GM12878 (cell line): Measurements from ENCODE around the gene KIF21A. TPM values are rescaled to one million over a fixed set of nuclear protein-coding genes. Genes with fewer than 3 reads are reported as not detected.
A peak's percentile ranks its signal among the peaks of the same experiment; 100 is the strongest.

Experiments
- CREM ChIP-seq: IDR thresholded peaks from 2 replicates; pipeline ENCODE4 v1.6.1; 2014; ENCODE audit warnings: antibody characterized with exemption, low read depth
- FOXK2 ChIP-seq: fragments of 450-650 bp; IDR thresholded peaks from 2 replicates; pipeline ENCODE4 v1.6.1; 2017; ENCODE audit warnings: mild to moderate bottlenecking, moderate library complexity
- GATAD2B ChIP-seq: fragments of 450-650 bp; conservative IDR thresholded peaks from 2 replicates; pipeline ENCODE4 v1.6.1; 2017; ENCODE audit warnings: low read depth, mild to moderate bottlenecking, moderate library complexity
- NFIC ChIP-seq: IDR thresholded peaks from 2 replicates; pipeline ENCODE4 v1.6.1; 2012; ENCODE audit warnings: low read depth, mild to moderate bottlenecking, inconsistent platforms, low read length, moderate library complexity
- NR2C1 ChIP-seq: fragments of 450-650 bp; IDR thresholded peaks from 2 replicates; pipeline ENCODE4 v1.6.1; 2017; ENCODE audit warnings: antibody characterized with exemption, mild to moderate bottlenecking, moderate library complexity
- NR2C2 ChIP-seq: IDR thresholded peaks from 2 replicates; pipeline ENCODE4 v1.6.1; 2011; ENCODE audit warnings: borderline replicate concordance, low read depth; ENCODE audit not compliant: control insufficient read depth, insufficient read length
- RUNX3 ChIP-seq: IDR thresholded peaks from 2 replicates; pipeline ENCODE4 v1.6.1; 2012; ENCODE audit warnings: low read length, inconsistent platforms
- SPI1 ChIP-seq: IDR thresholded peaks from 2 replicates; pipeline ENCODE4 v1.6.1; 2011; ENCODE audit warnings: low read depth, mild to moderate bottlenecking, low read length, moderate library complexity, borderline replicate concordance; ENCODE audit not compliant: insufficient read depth
- SREBF1 ChIP-seq: IDR thresholded peaks from 2 replicates; pipeline ENCODE4 v1.6.1; 2012; ENCODE audit warnings: mild to moderate bottlenecking, low read length
- ZNF24 ChIP-seq: fragments of 450-650 bp; IDR thresholded peaks from 2 replicates; pipeline ENCODE4 v1.6.1; 2017; ENCODE audit warnings: antibody characterized with exemption, mild to moderate bottlenecking
- ZZZ3 ChIP-seq: IDR thresholded peaks from 2 replicates; pipeline ENCODE4 v1.6.1; 2011; ENCODE audit warnings: low read depth; ENCODE audit not compliant: control insufficient read depth, insufficient read length
- polyA plus RNA-seq, 11 experiments: library from polyadenylated mRNA; depleted of rRNA in 4 of 11; unstranded in 6 of 11; stranded (reverse) in 5 of 11; fragments of >200 nt; fragmentation: Nextera tagmentation in 4 of 11; fragmentation: Illumina TruSeq in 1 of 11; extraction: Ambion mirVana in 4 of 11; extraction: Trizol in 1 of 11; gene quantifications; 1 replicate in 1 of 11; 2 replicates in 10 of 11; pipeline versions ENCODE4 v1.2.1 to v1.2.3, GENCODE V29; 2011 to 2016; ENCODE audit warnings: inconsistent platforms in 2 of 11, missing spikeins in 2 of 11, low read depth in 1 of 11
- total RNA-seq, 4 experiments: library from RNA; depleted of rRNA in 3 of 4; stranded (reverse); fragments of >200 nt in 3 of 4; fragmentation: Illumina TruSeq in 1 of 4; extraction: Trizol in 1 of 4; gene quantifications; 2 replicates each; pipeline versions ENCODE4 v1.2.1 to v1.2.3, GENCODE V29; 2013 to 2021
- TF ChIP-seq, protein P1 (sequence below): fragments of 450-650 bp; formaldehyde crosslinking; IDR thresholded peaks from 2 replicates; pipeline ENCODE4 v1.4.0; 2020; ENCODE audit warnings: mild to moderate bottlenecking, moderate library complexity
- TF ChIP-seq, protein P2 (sequence below): fragments of 450-650 bp; formaldehyde crosslinking; IDR thresholded peaks from 2 replicates; pipeline ENCODE4 v1.5.0; 2022; ENCODE audit warnings: mild to moderate bottlenecking, missing genetic modification characterization
- TF ChIP-seq, protein P3 (sequence below): fragments of 450-650 bp; IDR thresholded peaks from 2 replicates; pipeline ENCODE4 v1.6.1; 2017; ENCODE audit warnings: low read depth, mild to moderate bottlenecking, moderate library complexity
- TF ChIP-seq, protein P4 (sequence below): IDR thresholded peaks from 2 replicates; pipeline ENCODE4 v1.6.1; 2012; ENCODE audit warnings: mild to moderate bottlenecking, low read depth, low read length

The KIF21A gene
- total and polyA plus RNA-seq, 10 of the 15 experiments (the other 5 are each of a cell fraction or from before 2014, with no cell fraction given) = 21.3 to 42.1 (median 24.5) TPM

DNA sequence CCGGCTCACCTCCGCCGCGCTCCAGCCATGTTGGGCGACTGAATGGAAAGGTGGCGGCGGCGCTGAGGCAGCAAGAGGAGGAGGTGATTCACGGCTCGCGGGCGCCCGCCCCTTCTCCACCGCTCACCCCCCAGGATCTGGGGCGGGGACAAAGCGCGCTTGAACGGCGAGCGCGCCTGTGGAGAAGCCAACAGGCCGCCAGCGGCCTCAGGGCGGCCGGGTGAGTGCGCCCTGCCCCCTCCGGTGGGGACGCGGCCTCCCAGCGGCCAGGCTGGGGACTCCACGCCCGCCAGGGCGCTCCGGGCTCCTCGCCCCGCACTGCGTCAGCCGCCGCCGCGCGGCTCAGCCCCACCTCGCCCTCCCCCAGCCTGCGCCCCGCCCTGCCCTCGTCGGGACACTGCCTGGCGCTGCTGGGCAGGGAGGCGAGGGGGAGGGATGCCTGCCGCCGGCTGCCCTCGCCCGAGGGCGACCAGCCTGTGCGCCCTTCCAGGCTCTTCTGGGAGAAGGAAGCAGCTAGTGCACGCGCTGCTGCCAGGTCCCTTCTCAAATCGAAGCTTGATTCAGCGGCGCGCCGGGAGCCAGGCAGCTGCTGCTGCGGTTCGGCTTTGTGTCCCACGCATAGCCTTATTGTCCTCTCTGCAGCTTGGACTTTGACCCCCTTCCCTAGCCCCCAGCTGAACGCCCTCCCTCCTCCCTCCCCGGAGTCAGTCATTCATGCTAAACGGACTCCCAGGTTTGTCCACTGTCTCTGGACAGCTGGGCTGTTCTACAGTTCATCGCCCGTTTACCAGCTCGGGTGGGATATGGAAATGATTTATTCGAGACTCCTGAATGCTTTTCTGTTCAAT, at the start of gene KIF21A (continued):
- TF ChIP-seq ZZZ3 = no peak
- no peak for TF ChIP-seq FOXK2
- no peak for TF ChIP-seq SPI1
- TF ChIP-seq, protein P1, sequence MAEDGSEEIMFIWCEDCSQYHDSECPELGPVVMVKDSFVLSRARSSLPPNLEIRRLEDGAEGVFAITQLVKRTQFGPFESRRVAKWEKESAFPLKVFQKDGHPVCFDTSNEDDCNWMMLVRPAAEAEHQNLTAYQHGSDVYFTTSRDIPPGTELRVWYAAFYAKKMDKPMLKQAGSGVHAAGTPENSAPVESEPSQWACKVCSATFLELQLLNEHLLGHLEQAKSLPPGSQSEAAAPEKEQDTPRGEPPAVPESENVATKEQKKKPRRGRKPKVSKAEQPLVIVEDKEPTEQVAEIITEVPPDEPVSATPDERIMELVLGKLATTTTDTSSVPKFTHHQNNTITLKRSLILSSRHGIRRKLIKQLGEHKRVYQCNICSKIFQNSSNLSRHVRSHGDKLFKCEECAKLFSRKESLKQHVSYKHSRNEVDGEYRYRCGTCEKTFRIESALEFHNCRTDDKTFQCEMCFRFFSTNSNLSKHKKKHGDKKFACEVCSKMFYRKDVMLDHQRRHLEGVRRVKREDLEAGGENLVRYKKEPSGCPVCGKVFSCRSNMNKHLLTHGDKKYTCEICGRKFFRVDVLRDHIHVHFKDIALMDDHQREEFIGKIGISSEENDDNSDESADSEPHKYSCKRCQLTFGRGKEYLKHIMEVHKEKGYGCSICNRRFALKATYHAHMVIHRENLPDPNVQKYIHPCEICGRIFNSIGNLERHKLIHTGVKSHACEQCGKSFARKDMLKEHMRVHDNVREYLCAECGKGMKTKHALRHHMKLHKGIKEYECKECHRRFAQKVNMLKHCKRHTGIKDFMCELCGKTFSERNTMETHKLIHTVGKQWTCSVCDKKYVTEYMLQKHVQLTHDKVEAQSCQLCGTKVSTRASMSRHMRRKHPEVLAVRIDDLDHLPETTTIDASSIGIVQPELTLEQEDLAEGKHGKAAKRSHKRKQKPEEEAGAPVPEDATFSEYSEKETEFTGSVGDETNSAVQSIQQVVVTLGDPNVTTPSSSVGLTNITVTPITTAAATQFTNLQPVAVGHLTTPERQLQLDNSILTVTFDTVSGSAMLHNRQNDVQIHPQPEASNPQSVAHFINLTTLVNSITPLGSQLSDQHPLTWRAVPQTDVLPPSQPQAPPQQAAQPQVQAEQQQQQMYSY = no peak
- TF ChIP-seq, protein P2, sequence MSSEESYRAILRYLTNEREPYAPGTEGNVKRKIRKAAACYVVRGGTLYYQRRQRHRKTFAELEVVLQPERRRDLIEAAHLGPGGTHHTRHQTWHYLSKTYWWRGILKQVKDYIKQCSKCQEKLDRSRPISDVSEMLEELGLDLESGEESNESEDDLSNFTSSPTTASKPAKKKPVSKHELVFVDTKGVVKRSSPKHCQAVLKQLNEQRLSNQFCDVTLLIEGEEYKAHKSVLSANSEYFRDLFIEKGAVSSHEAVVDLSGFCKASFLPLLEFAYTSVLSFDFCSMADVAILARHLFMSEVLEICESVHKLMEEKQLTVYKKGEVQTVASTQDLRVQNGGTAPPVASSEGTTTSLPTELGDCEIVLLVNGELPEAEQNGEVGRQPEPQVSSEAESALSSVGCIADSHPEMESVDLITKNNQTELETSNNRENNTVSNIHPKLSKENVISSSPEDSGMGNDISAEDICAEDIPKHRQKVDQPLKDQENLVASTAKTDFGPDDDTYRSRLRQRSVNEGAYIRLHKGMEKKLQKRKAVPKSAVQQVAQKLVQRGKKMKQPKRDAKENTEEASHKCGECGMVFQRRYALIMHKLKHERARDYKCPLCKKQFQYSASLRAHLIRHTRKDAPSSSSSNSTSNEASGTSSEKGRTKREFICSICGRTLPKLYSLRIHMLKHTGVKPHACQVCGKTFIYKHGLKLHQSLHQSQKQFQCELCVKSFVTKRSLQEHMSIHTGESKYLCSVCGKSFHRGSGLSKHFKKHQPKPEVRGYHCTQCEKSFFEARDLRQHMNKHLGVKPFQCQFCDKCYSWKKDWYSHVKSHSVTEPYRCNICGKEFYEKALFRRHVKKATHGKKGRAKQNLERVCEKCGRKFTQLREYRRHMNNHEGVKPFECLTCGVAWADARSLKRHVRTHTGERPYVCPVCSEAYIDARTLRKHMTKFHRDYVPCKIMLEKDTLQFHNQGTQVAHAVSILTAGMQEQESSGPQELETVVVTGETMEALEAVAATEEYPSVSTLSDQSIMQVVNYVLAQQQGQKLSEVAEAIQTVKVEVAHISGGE = no peak
- no peak for TF ChIP-seq ZNF24
- TF ChIP-seq CREM = no peak
- TF ChIP-seq NFIC = no peak
- TF ChIP-seq, protein P3, sequence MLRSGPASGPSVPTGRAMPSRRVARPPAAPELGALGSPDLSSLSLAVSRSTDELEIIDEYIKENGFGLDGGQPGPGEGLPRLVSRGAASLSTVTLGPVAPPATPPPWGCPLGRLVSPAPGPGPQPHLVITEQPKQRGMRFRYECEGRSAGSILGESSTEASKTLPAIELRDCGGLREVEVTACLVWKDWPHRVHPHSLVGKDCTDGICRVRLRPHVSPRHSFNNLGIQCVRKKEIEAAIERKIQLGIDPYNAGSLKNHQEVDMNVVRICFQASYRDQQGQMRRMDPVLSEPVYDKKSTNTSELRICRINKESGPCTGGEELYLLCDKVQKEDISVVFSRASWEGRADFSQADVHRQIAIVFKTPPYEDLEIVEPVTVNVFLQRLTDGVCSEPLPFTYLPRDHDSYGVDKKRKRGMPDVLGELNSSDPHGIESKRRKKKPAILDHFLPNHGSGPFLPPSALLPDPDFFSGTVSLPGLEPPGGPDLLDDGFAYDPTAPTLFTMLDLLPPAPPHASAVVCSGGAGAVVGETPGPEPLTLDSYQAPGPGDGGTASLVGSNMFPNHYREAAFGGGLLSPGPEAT = no peak
- no peak for TF ChIP-seq SREBF1
- TF ChIP-seq, protein P4, sequence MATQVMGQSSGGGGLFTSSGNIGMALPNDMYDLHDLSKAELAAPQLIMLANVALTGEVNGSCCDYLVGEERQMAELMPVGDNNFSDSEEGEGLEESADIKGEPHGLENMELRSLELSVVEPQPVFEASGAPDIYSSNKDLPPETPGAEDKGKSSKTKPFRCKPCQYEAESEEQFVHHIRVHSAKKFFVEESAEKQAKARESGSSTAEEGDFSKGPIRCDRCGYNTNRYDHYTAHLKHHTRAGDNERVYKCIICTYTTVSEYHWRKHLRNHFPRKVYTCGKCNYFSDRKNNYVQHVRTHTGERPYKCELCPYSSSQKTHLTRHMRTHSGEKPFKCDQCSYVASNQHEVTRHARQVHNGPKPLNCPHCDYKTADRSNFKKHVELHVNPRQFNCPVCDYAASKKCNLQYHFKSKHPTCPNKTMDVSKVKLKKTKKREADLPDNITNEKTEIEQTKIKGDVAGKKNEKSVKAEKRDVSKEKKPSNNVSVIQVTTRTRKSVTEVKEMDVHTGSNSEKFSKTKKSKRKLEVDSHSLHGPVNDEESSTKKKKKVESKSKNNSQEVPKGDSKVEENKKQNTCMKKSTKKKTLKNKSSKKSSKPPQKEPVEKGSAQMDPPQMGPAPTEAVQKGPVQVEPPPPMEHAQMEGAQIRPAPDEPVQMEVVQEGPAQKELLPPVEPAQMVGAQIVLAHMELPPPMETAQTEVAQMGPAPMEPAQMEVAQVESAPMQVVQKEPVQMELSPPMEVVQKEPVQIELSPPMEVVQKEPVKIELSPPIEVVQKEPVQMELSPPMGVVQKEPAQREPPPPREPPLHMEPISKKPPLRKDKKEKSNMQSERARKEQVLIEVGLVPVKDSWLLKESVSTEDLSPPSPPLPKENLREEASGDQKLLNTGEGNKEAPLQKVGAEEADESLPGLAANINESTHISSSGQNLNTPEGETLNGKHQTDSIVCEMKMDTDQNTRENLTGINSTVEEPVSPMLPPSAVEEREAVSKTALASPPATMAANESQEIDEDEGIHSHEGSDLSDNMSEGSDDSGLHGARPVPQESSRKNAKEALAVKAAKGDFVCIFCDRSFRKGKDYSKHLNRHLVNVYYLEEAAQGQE = no peak
- TF ChIP-seq NR2C1 = no peak
- no peak for TF ChIP-seq GATAD2B
- peak; percentile 48; the same call in 1 of the 2 replicates for TF ChIP-seq RUNX3
- TF ChIP-seq NR2C2 = no peak
